PFSK-1 (cell line): Measurements from ENCODE around the gene ZBTB5.

Experiments used
- FOXP2 ChIP-seq: optimal IDR thresholded peaks from 2 replicates; pipeline ENCODE3; 2011; ENCODE audit warnings: borderline replicate concordance, control low read depth, inconsistent platforms; ENCODE audit not compliant: insufficient read depth; ENCODE audit errors: extremely low read length, extremely low read depth
- POLR2AphosphoS5 ChIP-seq: IDR thresholded peaks from 2 replicates; pipeline ENCODE4 v1.6.1; 2012; ENCODE audit warnings: low read depth, mild to moderate bottlenecking, control low read depth, low read length, moderate library complexity
- REST ChIP-seq, 2 experiments: IDR thresholded peaks; 2 replicates each; pipeline versions ENCODE4 v1.6.1 to v1.8.0; 2011 to 2012; ENCODE audit warnings: low read depth in 2 of 2, low read length in 2 of 2, control low read depth in 1 of 2, inconsistent platforms in 1 of 2, mild to moderate bottlenecking in 1 of 2, moderate library complexity in 1 of 2; ENCODE audit not compliant: insufficient read depth in 1 of 2
- SIN3A ChIP-seq: IDR thresholded peaks from 2 replicates; pipeline ENCODE4 v1.6.1; 2012; ENCODE audit warnings: mild to moderate bottlenecking, low read length, moderate library complexity, borderline replicate concordance; ENCODE audit not compliant: insufficient read depth
- TAF1 ChIP-seq: IDR thresholded peaks from 2 replicates; pipeline ENCODE4 v1.6.1; 2012; ENCODE audit warnings: low read length, control low read depth, borderline replicate concordance; ENCODE audit not compliant: insufficient read depth

The ZBTB5 gene

DNA sequence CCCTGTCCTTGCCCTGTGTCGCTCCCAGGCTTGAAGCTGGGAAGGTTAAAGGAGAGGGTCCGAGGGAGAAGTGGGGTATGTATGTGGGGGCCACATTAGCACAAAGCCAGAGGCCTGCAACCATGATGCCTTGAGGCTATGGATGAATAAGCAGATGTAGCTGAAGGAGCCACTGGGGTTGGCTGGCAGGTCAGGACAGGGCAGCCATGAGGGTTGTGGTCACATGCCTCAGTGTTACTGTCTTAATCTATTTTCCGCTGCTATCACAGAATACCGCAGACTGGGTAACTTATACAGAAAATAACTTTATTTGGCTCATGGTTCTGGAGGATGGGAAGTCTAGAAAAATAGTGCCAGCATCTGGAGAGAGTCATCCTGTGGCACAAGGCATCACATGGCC, 51.9 kb downstream of the ZBTB5 start:
- no peak for TF ChIP-seq SIN3A
- no peak for TF ChIP-seq POLR2AphosphoS5
- TF ChIP-seq FOXP2 = no peak
- no peak for TF ChIP-seq TAF1
- no peak for TF ChIP-seq REST (IDR thresholded peaks at IDR 0.05; ENCODE audit: insufficient read depth in 1 of 2, low read depth in 2 of 2, low read length in 2 of 2)

GRCh38 chr9:37412431-37413151, 52.7 kb downstream of the ZBTB5 start:
- no peak for TF ChIP-seq POLR2AphosphoS5
- no peak for TF ChIP-seq FOXP2
- TF ChIP-seq REST (IDR thresholded peaks at IDR 0.05; ENCODE audit: insufficient read depth in 1 of 2, low read depth in 2 of 2, low read length in 2 of 2) = no peak
- TF ChIP-seq SIN3A = no peak

DNA sequence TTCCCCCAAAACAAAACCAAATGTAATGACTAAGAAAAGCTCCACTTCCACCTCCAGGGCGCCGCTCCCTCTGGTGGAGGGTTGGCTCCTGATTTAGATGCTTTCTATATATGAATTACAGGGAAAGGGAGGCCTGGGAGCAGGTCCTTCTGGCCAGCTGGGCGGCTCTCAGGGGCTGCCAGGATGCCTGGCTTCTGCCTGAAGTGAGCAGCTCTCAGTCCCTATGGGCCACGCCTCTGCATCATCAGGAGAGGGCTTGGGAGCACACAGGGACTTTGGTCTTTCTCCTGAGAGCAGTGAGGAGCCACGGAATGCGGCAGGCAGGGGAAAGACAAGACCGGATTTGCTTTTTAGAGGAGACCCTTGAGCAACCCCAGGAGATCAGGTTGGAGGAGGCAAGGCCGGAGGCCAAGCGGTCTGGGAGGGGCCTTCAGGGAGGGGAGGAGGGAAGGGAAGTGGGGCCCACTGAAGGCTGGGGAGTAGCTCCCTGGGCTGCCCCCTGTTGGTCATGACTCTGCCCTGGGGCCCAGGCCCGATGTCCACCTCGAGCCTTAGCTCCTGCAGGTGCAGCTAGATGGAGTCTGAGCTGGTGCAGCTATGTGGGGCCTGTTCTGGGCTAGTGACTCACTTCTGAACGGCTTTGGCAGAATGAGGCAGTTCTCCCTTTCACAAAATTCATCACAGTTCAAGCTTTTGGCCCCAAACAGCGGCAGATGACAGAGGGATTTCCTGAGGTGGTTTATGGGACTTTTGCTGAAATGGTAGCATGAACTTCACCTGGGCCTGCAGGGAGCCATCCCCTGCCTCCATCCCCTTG, 54.1 kb downstream of the ZBTB5 start:
- no peak for TF ChIP-seq REST (IDR thresholded peaks at IDR 0.05; ENCODE audit: insufficient read depth in 1 of 2, low read depth in 2 of 2, low read length in 2 of 2)
- TF ChIP-seq TAF1 = no peak
- TF ChIP-seq FOXP2 = no peak
- no peak for TF ChIP-seq POLR2AphosphoS5
- TF ChIP-seq SIN3A = no peak

- TF ChIP-seq SIN3A (no peak), TAF1 (no peak), FOXP2 (no peak), REST (IDR thresholded peaks at IDR 0.05; ENCODE audit: insufficient read depth in 1 of 2, low read depth in 2 of 2, low read length in 2 of 2) (no peak), POLR2AphosphoS5 (no peak)
Observed at GRCh38 chr9:37410354-37410861, 54.8 kb downstream of the ZBTB5 start.
